WTC11 (cell line): ENCODE measurements around the gene BPNT1. TPM values are rescaled to one million over a fixed set of nuclear protein-coding genes. Genes with fewer than 3 reads are reported as not detected.

Experiments
- ATF2 ChIP-seq: sonication (generic); formaldehyde crosslinking; IDR thresholded peaks from 2 replicates; pipeline ENCODE4 v1.8.1; 2022; ENCODE audit warnings: low read depth, missing genetic modification reagents, borderline replicate concordance
- ATF3 ChIP-seq: sonication (generic); formaldehyde crosslinking; conservative IDR thresholded peaks from 2 replicates; pipeline ENCODE4 v1.8.1; 2022; ENCODE audit warnings: mild to moderate bottlenecking, missing genetic modification reagents
- CREM ChIP-seq: sonication (generic); formaldehyde crosslinking; IDR thresholded peaks from 2 replicates; pipeline ENCODE4 v1.8.1; 2022; ENCODE audit warnings: mild to moderate bottlenecking, missing genetic modification reagents, moderate library complexity
- CTCF ChIP-seq: fragments of 200-600 bp; IDR thresholded peaks from 2 replicates; pipeline ENCODE4 v1.8.0; 2022; ENCODE audit warnings: antibody characterized with exemption
- FOXK1 ChIP-seq: sonication (generic); formaldehyde crosslinking; IDR thresholded peaks from 2 replicates; pipeline ENCODE4 v1.8.0; 2022; ENCODE audit warnings: mild to moderate bottlenecking, moderate library complexity, missing genetic modification reagents
- FOXP1 ChIP-seq: sonication (generic); formaldehyde crosslinking; IDR thresholded peaks from 2 replicates; pipeline ENCODE4 v1.8.0; 2022; ENCODE audit warnings: missing genetic modification reagents, mild to moderate bottlenecking, moderate library complexity, borderline replicate concordance
- GABPB1 ChIP-seq: sonication (generic); formaldehyde crosslinking; IDR thresholded peaks from 2 replicates; pipeline ENCODE4 v1.8.1; 2023; ENCODE audit warnings: mild to moderate bottlenecking, missing genetic modification reagents
- HMGA2 ChIP-seq: fragments of 250-450 bp; sonication (Bioruptor Pico); IDR thresholded peaks from 2 replicates; pipeline ENCODE4 v1.4.0; 2021; ENCODE audit warnings: mild to moderate bottlenecking, moderate library complexity
- IRF2 ChIP-seq: sonication (generic); formaldehyde crosslinking; IDR thresholded peaks from 2 replicates; pipeline ENCODE4 v1.8.0; 2022; ENCODE audit warnings: low read depth, missing genetic modification reagents, borderline replicate concordance
- KAT7 ChIP-seq: sonication (generic); formaldehyde crosslinking; IDR thresholded peaks from 2 replicates; pipeline ENCODE4 v1.8.1; 2023; ENCODE audit warnings: missing genetic modification reagents, mild to moderate bottlenecking, borderline replicate concordance
- MYBL2 ChIP-seq: sonication (generic); formaldehyde crosslinking; IDR thresholded peaks from 2 replicates; pipeline ENCODE4 v1.8.1; 2023; ENCODE audit warnings: mild to moderate bottlenecking, moderate library complexity, missing genetic modification reagents
- NR3C1 ChIP-seq: sonication (generic); formaldehyde crosslinking; conservative IDR thresholded peaks from 2 replicates; pipeline ENCODE4 v1.8.1; 2023; ENCODE audit warnings: low read depth, mild to moderate bottlenecking, missing genetic modification reagents
- OVOL2 ChIP-seq: fragments of 250-450 bp; sonication (Bioruptor Pico); IDR thresholded peaks from 2 replicates; pipeline ENCODE4 v1.9.0; 2021; ENCODE audit warnings: mild to moderate bottlenecking, borderline replicate concordance
- SMAD3 ChIP-seq: sonication (generic); formaldehyde crosslinking; IDR thresholded peaks from 2 replicates; pipeline ENCODE4 v1.8.0; 2022; ENCODE audit warnings: missing genetic modification reagents, mild to moderate bottlenecking, borderline replicate concordance
- SMAD4 ChIP-seq: sonication (generic); formaldehyde crosslinking; IDR thresholded peaks from 2 replicates; pipeline ENCODE4 v1.8.0; 2022; ENCODE audit warnings: mild to moderate bottlenecking, missing genetic modification reagents
- TEAD4 ChIP-seq: sonication (generic); formaldehyde crosslinking; IDR thresholded peaks from 2 replicates; pipeline ENCODE4 v1.8.0; 2022; ENCODE audit warnings: mild to moderate bottlenecking, missing genetic modification reagents
- ZBTB21 ChIP-seq: sonication (generic); formaldehyde crosslinking; IDR thresholded peaks from 2 replicates; pipeline ENCODE4 v1.8.1; 2023; ENCODE audit warnings: mild to moderate bottlenecking, missing genetic modification reagents, borderline replicate concordance
- ZBTB43 ChIP-seq: sonication (generic); formaldehyde crosslinking; IDR thresholded peaks from 2 replicates; pipeline ENCODE4 v1.8.1; 2023; ENCODE audit warnings: mild to moderate bottlenecking, missing genetic modification reagents
- ZNF121 ChIP-seq: sonication (generic); formaldehyde crosslinking; IDR thresholded peaks from 2 replicates; pipeline ENCODE4 v1.8.0; 2023; ENCODE audit warnings: missing genetic modification reagents
- total RNA-seq: library from RNA; stranded (reverse); gene quantifications from 3 replicates; pipeline ENCODE4 v1.2.3, GENCODE V29; 2021
- TF ChIP-seq, protein P1 (sequence below): sonication (generic); formaldehyde crosslinking; IDR thresholded peaks from 2 replicates; pipeline ENCODE4 v1.8.0; 2022; ENCODE audit warnings: mild to moderate bottlenecking, missing genetic modification reagents
- TF ChIP-seq, protein P2 (sequence below): sonication (generic); formaldehyde crosslinking; IDR thresholded peaks from 2 replicates; pipeline ENCODE4 v1.8.1; 2023; ENCODE audit warnings: mild to moderate bottlenecking, missing genetic modification reagents
- TF ChIP-seq, protein P3 (sequence below): sonication (generic); formaldehyde crosslinking; IDR thresholded peaks from 2 replicates; pipeline ENCODE4 v1.8.0; 2022; ENCODE audit warnings: mild to moderate bottlenecking, missing genetic modification reagents
- TF ChIP-seq, protein P4 (sequence below): fragments of 250-450 bp; sonication (Bioruptor Pico); IDR thresholded peaks from 2 replicates; pipeline ENCODE4 v1.9.0; 2021; ENCODE audit warnings: mild to moderate bottlenecking, borderline replicate concordance
- TF ChIP-seq, protein P5 (sequence below): sonication (generic); formaldehyde crosslinking; IDR thresholded peaks from 2 replicates; pipeline ENCODE4 v1.8.1; 2022; ENCODE audit warnings: low read depth, mild to moderate bottlenecking, moderate library complexity, missing genetic modification reagents, borderline replicate concordance

The BPNT1 gene
- total RNA-seq, 1 experiment from 2014 or later = 14.4 TPM

DNA sequence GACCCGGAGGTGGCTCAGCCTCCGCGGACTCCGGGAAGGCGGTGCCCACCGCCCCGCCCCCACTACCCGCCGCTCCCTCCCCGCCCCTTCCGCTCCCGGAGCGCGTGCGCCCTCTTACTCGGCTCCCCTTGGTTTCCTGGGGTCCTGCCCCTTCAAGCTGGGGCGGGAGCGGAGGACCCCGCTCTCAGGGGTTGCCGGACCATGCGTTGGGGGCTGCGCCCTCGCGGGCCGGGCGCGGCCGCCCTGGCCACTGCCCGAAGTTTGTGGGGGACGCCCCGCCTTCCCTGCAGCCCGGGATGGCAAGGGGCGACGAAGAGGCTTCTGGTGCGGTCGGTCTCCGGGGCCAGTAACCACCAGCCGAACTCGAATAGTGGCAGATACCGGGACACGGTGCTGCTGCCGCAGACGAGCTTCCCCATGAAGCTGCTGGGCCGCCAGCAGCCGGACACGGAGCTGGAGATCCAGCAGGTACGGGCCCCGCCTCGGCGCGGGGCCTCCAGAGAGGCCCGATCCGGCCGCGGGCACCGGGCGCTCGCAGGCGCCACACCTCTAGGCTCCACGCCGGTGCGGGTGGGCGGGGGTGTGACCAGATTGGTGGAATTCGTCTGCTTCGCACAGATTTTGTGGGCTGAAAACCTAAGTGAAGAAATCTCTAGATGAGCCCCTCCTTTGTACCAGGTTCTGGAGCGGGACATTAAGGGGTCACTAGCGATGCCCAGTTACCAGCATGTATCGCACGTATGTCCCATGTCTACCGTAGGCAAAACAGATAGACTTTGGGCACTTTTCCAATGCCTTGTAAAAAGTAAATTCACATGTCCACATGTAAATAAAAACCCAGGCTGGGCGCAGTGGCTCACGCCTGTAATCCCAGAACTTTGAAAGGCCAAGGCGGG, 4.7 kb upstream of the BPNT1 start, which contains the start of gene IARS2 (continued):
- TF ChIP-seq ATF2 (CRISPR knock-in tag) = no peak
- TF ChIP-seq ATF3 = no peak
- TF ChIP-seq MYBL2 (CRISPR knock-in tag) = no peak
- TF ChIP-seq ZBTB21 (CRISPR knock-in tag) = no peak
- TF ChIP-seq, protein P1, sequence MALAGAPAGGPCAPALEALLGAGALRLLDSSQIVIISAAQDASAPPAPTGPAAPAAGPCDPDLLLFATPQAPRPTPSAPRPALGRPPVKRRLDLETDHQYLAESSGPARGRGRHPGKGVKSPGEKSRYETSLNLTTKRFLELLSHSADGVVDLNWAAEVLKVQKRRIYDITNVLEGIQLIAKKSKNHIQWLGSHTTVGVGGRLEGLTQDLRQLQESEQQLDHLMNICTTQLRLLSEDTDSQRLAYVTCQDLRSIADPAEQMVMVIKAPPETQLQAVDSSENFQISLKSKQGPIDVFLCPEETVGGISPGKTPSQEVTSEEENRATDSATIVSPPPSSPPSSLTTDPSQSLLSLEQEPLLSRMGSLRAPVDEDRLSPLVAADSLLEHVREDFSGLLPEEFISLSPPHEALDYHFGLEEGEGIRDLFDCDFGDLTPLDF = no peak
- TF ChIP-seq CREM (CRISPR knock-in tag) = no peak; the same call in 1 of the 2 replicates
- no peak for TF ChIP-seq CTCF
- TF ChIP-seq, protein P2, sequence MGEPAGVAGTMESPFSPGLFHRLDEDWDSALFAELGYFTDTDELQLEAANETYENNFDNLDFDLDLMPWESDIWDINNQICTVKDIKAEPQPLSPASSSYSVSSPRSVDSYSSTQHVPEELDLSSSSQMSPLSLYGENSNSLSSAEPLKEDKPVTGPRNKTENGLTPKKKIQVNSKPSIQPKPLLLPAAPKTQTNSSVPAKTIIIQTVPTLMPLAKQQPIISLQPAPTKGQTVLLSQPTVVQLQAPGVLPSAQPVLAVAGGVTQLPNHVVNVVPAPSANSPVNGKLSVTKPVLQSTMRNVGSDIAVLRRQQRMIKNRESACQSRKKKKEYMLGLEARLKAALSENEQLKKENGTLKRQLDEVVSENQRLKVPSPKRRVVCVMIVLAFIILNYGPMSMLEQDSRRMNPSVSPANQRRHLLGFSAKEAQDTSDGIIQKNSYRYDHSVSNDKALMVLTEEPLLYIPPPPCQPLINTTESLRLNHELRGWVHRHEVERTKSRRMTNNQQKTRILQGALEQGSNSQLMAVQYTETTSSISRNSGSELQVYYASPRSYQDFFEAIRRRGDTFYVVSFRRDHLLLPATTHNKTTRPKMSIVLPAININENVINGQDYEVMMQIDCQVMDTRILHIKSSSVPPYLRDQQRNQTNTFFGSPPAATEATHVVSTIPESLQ = no peak
- 0 out of 2 replicates have a peak, but pooled peaks have one; percentile 89 for TF ChIP-seq KAT7 (CRISPR knock-in tag)
- TF ChIP-seq, protein P3, sequence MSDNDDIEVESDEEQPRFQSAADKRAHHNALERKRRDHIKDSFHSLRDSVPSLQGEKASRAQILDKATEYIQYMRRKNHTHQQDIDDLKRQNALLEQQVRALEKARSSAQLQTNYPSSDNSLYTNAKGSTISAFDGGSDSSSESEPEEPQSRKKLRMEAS = peak; percentile 85
- TF ChIP-seq OVOL2 (CRISPR knock-in tag) = no peak
- TF ChIP-seq IRF2 (CRISPR knock-in tag) = no peak
- no peak for TF ChIP-seq HMGA2 (CRISPR knock-in tag)
- TF ChIP-seq SMAD3 (CRISPR knock-in tag) = 0 out of 2 replicates have a peak, but pooled peaks have one; percentile 13
- TF ChIP-seq, protein P4, sequence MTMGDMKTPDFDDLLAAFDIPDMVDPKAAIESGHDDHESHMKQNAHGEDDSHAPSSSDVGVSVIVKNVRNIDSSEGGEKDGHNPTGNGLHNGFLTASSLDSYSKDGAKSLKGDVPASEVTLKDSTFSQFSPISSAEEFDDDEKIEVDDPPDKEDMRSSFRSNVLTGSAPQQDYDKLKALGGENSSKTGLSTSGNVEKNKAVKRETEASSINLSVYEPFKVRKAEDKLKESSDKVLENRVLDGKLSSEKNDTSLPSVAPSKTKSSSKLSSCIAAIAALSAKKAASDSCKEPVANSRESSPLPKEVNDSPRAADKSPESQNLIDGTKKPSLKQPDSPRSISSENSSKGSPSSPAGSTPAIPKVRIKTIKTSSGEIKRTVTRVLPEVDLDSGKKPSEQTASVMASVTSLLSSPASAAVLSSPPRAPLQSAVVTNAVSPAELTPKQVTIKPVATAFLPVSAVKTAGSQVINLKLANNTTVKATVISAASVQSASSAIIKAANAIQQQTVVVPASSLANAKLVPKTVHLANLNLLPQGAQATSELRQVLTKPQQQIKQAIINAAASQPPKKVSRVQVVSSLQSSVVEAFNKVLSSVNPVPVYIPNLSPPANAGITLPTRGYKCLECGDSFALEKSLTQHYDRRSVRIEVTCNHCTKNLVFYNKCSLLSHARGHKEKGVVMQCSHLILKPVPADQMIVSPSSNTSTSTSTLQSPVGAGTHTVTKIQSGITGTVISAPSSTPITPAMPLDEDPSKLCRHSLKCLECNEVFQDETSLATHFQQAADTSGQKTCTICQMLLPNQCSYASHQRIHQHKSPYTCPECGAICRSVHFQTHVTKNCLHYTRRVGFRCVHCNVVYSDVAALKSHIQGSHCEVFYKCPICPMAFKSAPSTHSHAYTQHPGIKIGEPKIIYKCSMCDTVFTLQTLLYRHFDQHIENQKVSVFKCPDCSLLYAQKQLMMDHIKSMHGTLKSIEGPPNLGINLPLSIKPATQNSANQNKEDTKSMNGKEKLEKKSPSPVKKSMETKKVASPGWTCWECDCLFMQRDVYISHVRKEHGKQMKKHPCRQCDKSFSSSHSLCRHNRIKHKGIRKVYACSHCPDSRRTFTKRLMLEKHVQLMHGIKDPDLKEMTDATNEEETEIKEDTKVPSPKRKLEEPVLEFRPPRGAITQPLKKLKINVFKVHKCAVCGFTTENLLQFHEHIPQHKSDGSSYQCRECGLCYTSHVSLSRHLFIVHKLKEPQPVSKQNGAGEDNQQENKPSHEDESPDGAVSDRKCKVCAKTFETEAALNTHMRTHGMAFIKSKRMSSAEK (CRISPR knock-in tag) = no peak
- peak; percentile 67 for TF ChIP-seq GABPB1
- TF ChIP-seq ZBTB43 (CRISPR knock-in tag) = no peak
- TF ChIP-seq TEAD4 (CRISPR knock-in tag) = no peak
- no peak for TF ChIP-seq ZNF121
- TF ChIP-seq FOXK1 (CRISPR knock-in tag) = no peak
- TF ChIP-seq SMAD4 = no peak
- no peak for TF ChIP-seq NR3C1 (CRISPR knock-in tag)
- TF ChIP-seq FOXP1 (CRISPR knock-in tag) = peak; percentile 87
- TF ChIP-seq, protein P5, sequence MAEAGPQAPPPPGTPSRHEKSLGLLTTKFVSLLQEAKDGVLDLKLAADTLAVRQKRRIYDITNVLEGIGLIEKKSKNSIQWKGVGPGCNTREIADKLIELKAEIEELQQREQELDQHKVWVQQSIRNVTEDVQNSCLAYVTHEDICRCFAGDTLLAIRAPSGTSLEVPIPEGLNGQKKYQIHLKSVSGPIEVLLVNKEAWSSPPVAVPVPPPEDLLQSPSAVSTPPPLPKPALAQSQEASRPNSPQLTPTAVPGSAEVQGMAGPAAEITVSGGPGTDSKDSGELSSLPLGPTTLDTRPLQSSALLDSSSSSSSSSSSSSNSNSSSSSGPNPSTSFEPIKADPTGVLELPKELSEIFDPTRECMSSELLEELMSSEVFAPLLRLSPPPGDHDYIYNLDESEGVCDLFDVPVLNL (CRISPR knock-in tag) = no peak
